K562 (cell line): ENCODE results near the gene SPATA21. TPM values are rescaled to one million over a fixed set of nuclear protein-coding genes. Genes with fewer than 3 reads are reported as not detected.

Experiments used
- ATAC-seq: fragments of 200-7000 bp; cut with Tn5 transposase; 3 replicates; pipeline ENCODE4 v1.9.1; 2020; ENCODE audit warnings: moderate library complexity
- BruUV-seq: library from RNA; stranded (reverse); fragments of 400-500 nt; replicated peaks from 2 replicates; lab custom pipeline; 2021; lab: Mats Ljungman, UMichigan
- CTCF ChIA-PET: fragments of 300-600 bp; formaldehyde crosslinking; extraction: SDS; loops from one replicate; lab custom pipeline; 2021; ENCODE audit warnings: low intra/inter-chr PET ratio; lab: Yijun Ruan, JAX
- POLR2A ChIA-PET: fragments of 300-600, 350-650 bp; sonication (Branson Sonifier 250); formaldehyde crosslinking; extraction: SDS; loops from one replicate; lab custom pipeline; 2021; ENCODE audit warnings: antibody characterized with exemption, inconsistent platforms; lab: Yijun Ruan, JAX
- DNase-seq, 4 experiments: peaks; one replicate each; pipeline versions ENCODE4 v3.0.0 to v3.0.0-alpha.2; 2011 to 2018; ENCODE audit warnings: low spot score in 3 of 4, mixed read lengths in 3 of 4; ENCODE audit errors: extremely low read depth in 1 of 4
- FAIRE-seq: peaks from 2 replicates; lab custom pipeline; 2011; peaks lifted over from hg19 to GRCh38; lab: Jason Lieb, UNC
- H2AFZ ChIP-seq: 2 replicates; pipeline ENCODE4 v1.6.0; 2011; ENCODE audit warnings: low read depth, low read length, control low read depth, inconsistent platforms
- H3K27ac ChIP-seq: fragments of 200-600 bp; 3 replicates; pipeline ENCODE4 v1.8.0; 2011; ENCODE audit warnings: low read depth, mild to moderate bottlenecking, control low read depth, inconsistent platforms, low read length, moderate library complexity, mixed read lengths; ENCODE audit errors: extremely low read depth
- H3K27me3 ChIP-seq, 2 experiments: fragments of 300-600 bp in 1 of 2; 2 replicates in 1 of 2; 3 replicates in 1 of 2; pipeline versions ENCODE4 v1.6.0 to v1.8.0; 2011; ENCODE audit warnings: inconsistent platforms in 2 of 2, low read length in 2 of 2, mild to moderate bottlenecking in 1 of 2, mixed read lengths in 1 of 2, moderate library complexity in 1 of 2; ENCODE audit not compliant: control insufficient read depth in 2 of 2, insufficient read depth in 2 of 2
- H3K36me3 ChIP-seq: fragments of 300-600 bp; 3 replicates; pipeline ENCODE4 v1.8.0; 2011; ENCODE audit warnings: mild to moderate bottlenecking, low read length, inconsistent platforms; ENCODE audit not compliant: control insufficient read depth, insufficient read depth
- H3K4me1 ChIP-seq, 2 experiments: fragments of 200-600 bp in 1 of 2; replicated peaks in 1 of 2; 2 replicates in 1 of 2; 3 replicates in 1 of 2; pipeline versions ENCODE4 v1.5.1 to v1.8.0; 2011; ENCODE audit warnings: inconsistent platforms in 2 of 2, low read length in 2 of 2, mild to moderate bottlenecking in 1 of 2, mixed read lengths in 1 of 2, moderate library complexity in 1 of 2; ENCODE audit not compliant: control insufficient read depth in 2 of 2, insufficient read depth in 2 of 2
- H3K4me2 ChIP-seq: 2 replicates; pipeline ENCODE4 v1.6.1; 2011; ENCODE audit warnings: low read length, control low read depth, inconsistent platforms, mixed read lengths; ENCODE audit not compliant: insufficient read depth
- H3K4me3 ChIP-seq: fragments of 200-600 bp; sonication (generic), shearing (Covaris generic); 2 replicates; pipeline ENCODE4 v1.5.1; 2016; ENCODE audit warnings: control low read depth, inconsistent platforms
- H3K79me2 ChIP-seq: fragments of 200-600 bp; 3 replicates; pipeline ENCODE4 v1.8.0; 2011; ENCODE audit warnings: low read length, inconsistent platforms; ENCODE audit not compliant: control insufficient read depth, insufficient read depth
- H3K9ac ChIP-seq, 2 experiments: 2 replicates each; pipeline versions ENCODE4 v1.6.0 to v1.6.1; 2011; ENCODE audit warnings: low read depth in 2 of 2, low read length in 2 of 2, control low read depth in 1 of 2, inconsistent platforms in 1 of 2, mild to moderate bottlenecking in 1 of 2, mixed read lengths in 1 of 2; ENCODE audit not compliant: insufficient read depth in 1 of 2
- H3K9me1 ChIP-seq: one replicate; pipeline ENCODE4 v1.6.0; 2011; ENCODE audit warnings: inconsistent platforms, mild to moderate bottlenecking, low read length, moderate library complexity; ENCODE audit not compliant: control insufficient read depth, insufficient read depth
- H3K9me3 ChIP-seq: replicated peaks from 2 replicates; pipeline ENCODE4 v1.5.1; 2011; ENCODE audit warnings: low read depth, low read length, inconsistent platforms; ENCODE audit not compliant: control insufficient read depth, insufficient read depth
- H4K20me1 ChIP-seq: replicated peaks from 2 replicates; pipeline ENCODE4 v1.6.1; 2011; ENCODE audit warnings: low read length, inconsistent platforms, mixed read lengths; ENCODE audit not compliant: control insufficient read depth, insufficient read depth
- CCNT2 ChIP-seq: IDR thresholded peaks from 2 replicates; pipeline ENCODE4 v1.6.1; 2011; ENCODE audit warnings: borderline replicate concordance, low read depth, mild to moderate bottlenecking, moderate library complexity, mixed read lengths, low read length; ENCODE audit not compliant: insufficient read length; ENCODE audit errors: extremely low read depth
- REST ChIP-seq, 2 experiments: fragments of 450-650 bp; formaldehyde crosslinking in 1 of 2; IDR thresholded peaks; 2 replicates each; pipeline versions ENCODE4 v1.4.0 to v1.6.1; 2014 to 2020; ENCODE audit warnings: mild to moderate bottlenecking in 2 of 2, borderline replicate concordance in 1 of 2, low read depth in 1 of 2
- RFX1 ChIP-seq: fragments of 450-650 bp; IDR thresholded peaks from 2 replicates; pipeline ENCODE4 v1.6.1; 2016; ENCODE audit warnings: mild to moderate bottlenecking, moderate library complexity
- TFAM ChIP-seq: fragments of 250-450 bp; sonication (Bioruptor Pico); conservative IDR thresholded peaks from 2 replicates; pipeline ENCODE4 v1.5.0; 2021; ENCODE audit warnings: mild to moderate bottlenecking, moderate library complexity
- TSC22D4 ChIP-seq: fragments of 450-650 bp; IDR thresholded peaks from 2 replicates; pipeline ENCODE4 v1.6.1; 2016; ENCODE audit warnings: missing genetic modification characterization, missing biosample characterization, control low read depth
- ZNF76 ChIP-seq: fragments of 250-450 bp; sonication (Bioruptor Pico); IDR thresholded peaks from 2 replicates; pipeline ENCODE4 v1.4.0; 2020; ENCODE audit warnings: mild to moderate bottlenecking, moderate library complexity, borderline replicate concordance
- whole genome bisulfite sequencing: fragments of 100-300 bp; shearing (Covaris generic); methylation state at CpG from one replicate; pipeline ENCODE4 v1.1.6; 2016; ENCODE audit warnings: low coverage, mixed read lengths; ENCODE audit not compliant: insufficient coverage; ENCODE audit errors: missing lambda C conversion rate; 5-methylcytosine and 5-hydroxymethylcytosine counted together
- in situ Hi-C: fragments of 300-500 bp; cut with MboI; formaldehyde crosslinking; loops from 4 replicates; pipeline ENCODE4 v1.15.0; 2018; ENCODE audit warnings: inconsistent platforms, mixed read lengths
- intact Hi-C: fragments of 100-400 bp; cut with micrococcal nuclease; formaldehyde crosslinking; loops from 2 replicates; pipeline ENCODE4 v1.14.2; 2022
- polyA plus RNA-seq, 8 experiments: library from polyadenylated mRNA; depleted of rRNA in 4 of 8; stranded (reverse) in 5 of 8; unstranded in 3 of 8; fragments of >200 nt; fragmentation: Nextera tagmentation in 2 of 8; fragmentation: Illumina TruSeq in 1 of 8; extraction: Ambion mirVana in 2 of 8; extraction: Trizol in 1 of 8; gene quantifications; 2 replicates each; pipeline versions ENCODE4 v1.2.1 to v1.2.3, GENCODE V29; 2011 to 2014; ENCODE audit warnings: inconsistent platforms in 1 of 8, missing spikeins in 1 of 8
- total RNA-seq, 7 experiments: library from RNA; depleted of rRNA in 6 of 7; stranded (reverse); fragments of >200 nt in 6 of 7; fragmentation: Illumina TruSeq in 2 of 7; extraction: Trizol in 2 of 7; gene quantifications; 2 replicates each; pipeline versions ENCODE4 v1.2.1 to v1.2.3, GENCODE V29; 2011 to 2021; ENCODE audit warnings: low replicate concordance in 1 of 7
- TF ChIP-seq, protein P1 (sequence below): fragments of 450-650 bp; IDR thresholded peaks from one replicate; pipeline ENCODE4 v1.6.1; 2018; ENCODE audit warnings: mild to moderate bottlenecking, moderate library complexity; ENCODE audit not compliant: partially characterized antibody

SPATA21 gene
- total and polyA plus RNA-seq, 9 of the 15 experiments (the other 6 are each of a cell fraction or from before 2014, with no cell fraction given): 0.10 to 0.36 (median 0.13) TPM; not detected in 3

DNA sequence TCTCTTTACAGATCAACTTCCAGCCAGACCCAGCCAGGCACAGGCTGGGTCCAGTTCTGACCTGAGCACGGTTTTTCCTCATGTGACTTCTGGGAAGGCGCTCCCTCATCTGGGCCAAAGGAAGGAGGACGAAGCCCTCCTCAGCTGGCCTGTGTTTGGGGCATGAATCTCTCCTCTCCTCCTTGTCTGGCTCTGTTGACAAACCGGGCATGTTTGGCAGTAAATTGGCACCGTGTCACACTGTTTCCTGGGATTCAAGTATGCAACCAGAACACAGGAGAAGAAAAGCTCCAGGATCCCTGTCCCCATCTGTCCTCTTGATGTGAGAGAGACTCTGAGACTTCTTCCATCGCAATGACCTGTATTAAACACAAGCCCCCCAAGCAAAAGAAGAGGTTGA, 21.6 kb upstream of the SPATA21 start:
- no peak for TF ChIP-seq ZNF76 (CRISPR knock-in tag)
- no peak for TF ChIP-seq CCNT2
- peak; percentile 29; the same call in 1 of the 2 replicates for TF ChIP-seq REST (IDR thresholded peaks at IDR 0.05; ENCODE audit: borderline replicate concordance)
- TF ChIP-seq REST (CRISPR knock-in tag; IDR thresholded peaks at IDR 0.05; ENCODE audit: low read depth): no peak
- TF ChIP-seq RFX1: no peak
- no peak for TF ChIP-seq TFAM (CRISPR knock-in tag)
- TF ChIP-seq, protein P1, sequence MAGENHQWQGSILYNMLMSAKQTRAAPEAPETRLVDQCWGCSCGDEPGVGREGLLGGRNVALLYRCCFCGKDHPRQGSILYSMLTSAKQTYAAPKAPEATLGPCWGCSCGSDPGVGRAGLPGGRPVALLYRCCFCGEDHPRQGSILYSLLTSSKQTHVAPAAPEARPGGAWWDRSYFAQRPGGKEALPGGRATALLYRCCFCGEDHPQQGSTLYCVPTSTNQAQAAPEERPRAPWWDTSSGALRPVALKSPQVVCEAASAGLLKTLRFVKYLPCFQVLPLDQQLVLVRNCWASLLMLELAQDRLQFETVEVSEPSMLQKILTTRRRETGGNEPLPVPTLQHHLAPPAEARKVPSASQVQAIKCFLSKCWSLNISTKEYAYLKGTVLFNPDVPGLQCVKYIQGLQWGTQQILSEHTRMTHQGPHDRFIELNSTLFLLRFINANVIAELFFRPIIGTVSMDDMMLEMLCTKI: no peak
- no peak for TF ChIP-seq TSC22D4
- H3K9me1 ChIP-seq: peaks cover 3% of the 10 kb centered on the region
- ChIA-PET CTCF (no interaction called here), POLR2A (interaction anchor here (0.7 to 1.3 kb wide), 5 partner anchors 9 to 19 kb away, joined by 3 read pairs; partner anchors contain the start of gene NECAP2)
- H2AFZ ChIP-seq: no peak overlapping the region
- FAIRE-seq (no peak), ATAC-seq (no peak), DNase-seq (no peak)
- WGBS: 83% methylated on average over 6 of the region's 6 CpGs
- peaks cover 86% of the 10 kb centered on the region for H3K36me3 ChIP-seq
- no peaks in the 10 kb centered on the region for H3K9me3 ChIP-seq
- H3K27me3 ChIP-seq: no peaks in the 10 kb centered on the region
- no peak overlapping the region for H3K27ac ChIP-seq
- no peak overlapping the region for H3K4me2 ChIP-seq
- intact Hi-C loops (no loop called here), in situ Hi-C loops (no loop called here)
- no peaks in the 10 kb centered on the region for H4K20me1 ChIP-seq
- H3K79me2 ChIP-seq: no peaks in the 10 kb centered on the region
- no TSS peak for BruUV-seq
- no peaks in the 10 kb centered on the region for H3K4me1 ChIP-seq
- H3K9ac ChIP-seq: no peak overlapping the region
- H3K4me3 ChIP-seq: no peak overlapping the region
